OCI-LY7 (cell line): ENCODE measurements around the gene CDC20B. TPM values are rescaled to one million over a fixed set of nuclear protein-coding genes. Genes with fewer than 3 reads are reported as not detected.

Source experiments
- BruUV-seq: library from RNA; stranded (reverse); fragments of 400-500 nt; replicated peaks from 2 replicates; lab custom pipeline; 2021; lab: Mats Ljungman, UMichigan
- CTCF ChIA-PET: fragments of 300-600 bp; sonication (Branson Sonifier 250); formaldehyde crosslinking; loops from one replicate; lab custom pipeline; 2022; ENCODE audit warnings: antibody characterized with exemption; ENCODE audit not compliant: unreplicated experiment; lab: Charles Lee
- POLR2A ChIA-PET: fragments of 300-600 bp; sonication (Branson Sonifier 250); formaldehyde crosslinking; loops from one replicate; lab custom pipeline; 2022; ENCODE audit warnings: antibody characterized with exemption; lab: Charles Lee
- DNase-seq: peaks from one replicate; pipeline ENCODE4 v3.0.0-alpha.2; 2015; ENCODE audit warnings: low spot score
- H2AFZ ChIP-seq: fragments of 200-600 bp; sonication (generic), shearing (Covaris generic); 2 replicates; pipeline ENCODE4 v1.6.1; 2014; ENCODE audit warnings: mild to moderate bottlenecking, antibody characterized with exemption, low read length, moderate library complexity
- H3K27ac ChIP-seq: fragments of 200-600 bp; sonication (generic); 2 replicates; pipeline ENCODE4 v1.5.1; 2014; ENCODE audit warnings: mixed run types, low read depth, mild to moderate bottlenecking, moderate library complexity, low read length, inconsistent platforms; ENCODE audit not compliant: poor library complexity, severe bottlenecking
- H3K36me3 ChIP-seq: fragments of 200-600 bp; sonication (generic); 2 replicates; pipeline ENCODE4 v1.6.1; 2014; ENCODE audit warnings: mild to moderate bottlenecking, antibody characterized with exemption, low read length, moderate library complexity, mixed read lengths; ENCODE audit not compliant: insufficient read depth
- H3K4me1 ChIP-seq: fragments of 200-600 bp; sonication (generic); 2 replicates; pipeline ENCODE4 v1.5.1; 2014; ENCODE audit warnings: mild to moderate bottlenecking, low read length; ENCODE audit not compliant: insufficient read depth, poor library complexity, severe bottlenecking
- H3K4me2 ChIP-seq: fragments of 200-600 bp; sonication (generic); 2 replicates; pipeline ENCODE4 v1.6.1; 2014; ENCODE audit warnings: mild to moderate bottlenecking, low read length
- H3K4me3 ChIP-seq: fragments of 200-600 bp; sonication (generic); 2 replicates; pipeline ENCODE4 v1.5.1; 2014; ENCODE audit warnings: mild to moderate bottlenecking, low read depth, low read length; ENCODE audit not compliant: poor library complexity, severe bottlenecking
- H3K79me2 ChIP-seq: fragments of 200-600 bp; sonication (generic); 2 replicates; pipeline ENCODE4 v1.6.1; 2016; ENCODE audit warnings: low read depth, mild to moderate bottlenecking, low read length, moderate library complexity, mixed read lengths; ENCODE audit not compliant: insufficient read depth
- H3K9me2 ChIP-seq: fragments of 200-600 bp; sonication (generic); 2 replicates; pipeline ENCODE4 v1.6.1; 2016; ENCODE audit warnings: mild to moderate bottlenecking, low read length, mixed read lengths; ENCODE audit not compliant: insufficient read depth
- H3K9me3 ChIP-seq: fragments of 200-600 bp; sonication (generic); 2 replicates; pipeline ENCODE4 v1.6.1; 2014; ENCODE audit warnings: mild to moderate bottlenecking, mixed run types, low read length, mixed read lengths
- H4K20me1 ChIP-seq: fragments of 200-600 bp; sonication (generic); 2 replicates; pipeline ENCODE4 v1.6.1; 2014; ENCODE audit warnings: mild to moderate bottlenecking, antibody characterized with exemption, low read length, moderate library complexity, mixed read lengths; ENCODE audit not compliant: insufficient read depth
- EZH2phosphoT487 ChIP-seq: fragments of 200-600 bp; sonication (generic); IDR thresholded peaks from 2 replicates; pipeline ENCODE4 v1.6.1; 2018; ENCODE audit warnings: low read depth, borderline replicate concordance, mild to moderate bottlenecking, mixed run types, antibody characterized with exemption, low read length, moderate library complexity, mixed read lengths
- intact Hi-C: fragments of 100-400 bp; cut with micrococcal nuclease; formaldehyde crosslinking; loops from one replicate; pipeline ENCODE4 v1.10.0; 2022; ENCODE audit not compliant: unreplicated experiment
- total RNA-seq, 2 experiments: library from RNA; depleted of rRNA in 1 of 2; stranded (reverse); fragments of >200 nt in 1 of 2; shearing (Covaris generic) in 1 of 2; gene quantifications; 2 replicates each; pipeline ENCODE4 v1.2.3, GENCODE V29; 2014 to 2022
- TF ChIP-seq, protein P1 (sequence below): fragments of 200-600 bp; sonication (generic); conservative IDR thresholded peaks from 2 replicates; pipeline ENCODE4 v1.5.1; 2014; ENCODE audit warnings: mild to moderate bottlenecking, antibody characterized with exemption, low read length, moderate library complexity, mixed read lengths

CDC20B gene
- total RNA-seq, 2 experiments from 2014 or later = not detected

DNA sequence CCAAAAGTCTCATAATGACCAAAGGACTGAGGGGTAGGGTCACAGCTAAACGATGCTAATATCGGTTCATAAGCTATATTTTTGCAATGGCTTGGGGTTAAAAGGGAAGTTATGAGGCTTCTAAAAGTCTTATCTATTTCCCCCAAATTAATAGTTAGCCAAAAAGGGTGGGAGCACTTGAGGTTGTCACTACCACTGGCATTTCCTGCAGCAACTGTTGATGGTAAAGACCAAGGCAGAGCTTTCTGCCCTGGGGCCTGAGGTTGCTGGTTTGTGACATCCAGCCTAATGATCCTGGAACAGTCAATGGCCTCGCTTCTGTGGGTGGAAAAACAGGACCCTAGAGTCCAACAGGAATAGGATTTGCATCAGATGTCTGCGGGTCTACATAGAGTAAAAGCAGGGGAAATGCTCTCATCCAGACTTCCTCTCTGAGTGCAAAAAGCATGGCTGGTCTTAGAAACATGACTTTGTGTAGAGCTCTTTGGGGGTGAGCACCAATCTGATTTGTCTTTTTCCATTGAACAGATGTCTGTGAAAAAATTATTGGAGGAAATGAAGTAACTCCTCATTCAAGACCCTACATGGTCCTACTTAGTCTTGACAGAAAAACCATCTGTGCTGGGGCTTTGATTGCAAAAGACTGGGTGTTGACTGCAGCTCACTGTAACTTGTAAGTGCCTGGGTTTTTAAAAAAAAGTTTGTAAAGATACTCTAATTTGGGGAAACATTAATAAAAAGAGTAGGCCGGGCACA is 67.9 kb downstream of the CDC20B start:
- Histone ChIP-seq H3K36me3 (no peaks in the 10 kb centered on the region), H2AFZ (no peak overlapping the region), H3K9me3 (no peaks in the 10 kb centered on the region), H3K4me3 (no peak overlapping the region), H3K79me2 (no peaks in the 10 kb centered on the region), H3K4me2 (no peak overlapping the region), H3K27ac (no peak overlapping the region), H3K9me2 (no peaks in the 10 kb centered on the region), H3K4me1 (no peaks in the 10 kb centered on the region), H4K20me1 (no peaks in the 10 kb centered on the region)
- POLR2A ChIA-PET = interaction anchor here (0.5 kb wide), 1 partner anchor 21 kb away, joined by 3 read pairs; no protein-coding TSS in a partner anchor
- TF ChIP-seq EZH2phosphoT487 = no peak
- TF ChIP-seq, protein P1, sequence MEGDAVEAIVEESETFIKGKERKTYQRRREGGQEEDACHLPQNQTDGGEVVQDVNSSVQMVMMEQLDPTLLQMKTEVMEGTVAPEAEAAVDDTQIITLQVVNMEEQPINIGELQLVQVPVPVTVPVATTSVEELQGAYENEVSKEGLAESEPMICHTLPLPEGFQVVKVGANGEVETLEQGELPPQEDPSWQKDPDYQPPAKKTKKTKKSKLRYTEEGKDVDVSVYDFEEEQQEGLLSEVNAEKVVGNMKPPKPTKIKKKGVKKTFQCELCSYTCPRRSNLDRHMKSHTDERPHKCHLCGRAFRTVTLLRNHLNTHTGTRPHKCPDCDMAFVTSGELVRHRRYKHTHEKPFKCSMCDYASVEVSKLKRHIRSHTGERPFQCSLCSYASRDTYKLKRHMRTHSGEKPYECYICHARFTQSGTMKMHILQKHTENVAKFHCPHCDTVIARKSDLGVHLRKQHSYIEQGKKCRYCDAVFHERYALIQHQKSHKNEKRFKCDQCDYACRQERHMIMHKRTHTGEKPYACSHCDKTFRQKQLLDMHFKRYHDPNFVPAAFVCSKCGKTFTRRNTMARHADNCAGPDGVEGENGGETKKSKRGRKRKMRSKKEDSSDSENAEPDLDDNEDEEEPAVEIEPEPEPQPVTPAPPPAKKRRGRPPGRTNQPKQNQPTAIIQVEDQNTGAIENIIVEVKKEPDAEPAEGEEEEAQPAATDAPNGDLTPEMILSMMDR = no peak
- BruUV-seq = no TSS peak
- DNase-seq = no peak
- CTCF ChIA-PET = no interaction called here
- intact Hi-C loops = no loop called here

DNA sequence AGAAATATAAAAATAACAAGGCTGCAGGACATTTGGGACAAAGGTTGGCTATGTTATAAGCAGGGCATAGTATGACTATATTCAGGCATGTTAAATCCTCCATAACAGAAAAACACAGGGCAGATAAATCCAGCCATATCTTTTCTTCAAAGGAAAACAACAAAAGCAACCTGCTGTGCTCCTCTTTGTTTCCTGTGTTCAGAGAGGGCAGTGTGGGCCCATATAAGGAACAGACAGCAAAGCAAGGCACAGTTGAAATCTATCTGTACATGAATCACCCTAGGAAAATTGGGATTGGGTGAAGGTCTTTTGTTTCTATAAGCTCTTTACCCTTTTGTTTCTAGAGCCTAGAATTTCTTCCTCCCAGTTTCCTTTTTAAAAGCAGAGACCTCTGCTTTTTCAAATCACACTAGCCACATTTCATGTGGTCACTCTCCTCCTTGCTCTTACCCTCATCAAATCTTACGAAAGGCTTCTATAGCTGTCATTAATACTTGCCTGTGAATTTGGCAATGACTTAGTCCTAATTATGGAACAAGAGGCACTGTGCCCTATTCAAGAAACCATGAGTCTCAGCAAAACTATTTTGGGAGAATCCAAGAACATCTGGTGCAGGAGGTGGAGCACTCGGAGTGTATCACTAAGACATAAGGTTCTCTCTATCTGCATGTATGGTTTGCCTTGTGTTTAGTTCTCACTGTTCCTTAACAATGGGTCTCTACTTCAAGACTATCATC is 68.8 kb downstream of the CDC20B start:
- POLR2A ChIA-PET = interaction anchor here (0.5 kb wide), 1 partner anchor 22 kb away, joined by 3 read pairs; no protein-coding TSS in a partner anchor
- intact Hi-C loops = no loop called here
- H3K36me3 ChIP-seq = no peaks in the 10 kb centered on the region
- no peaks in the 10 kb centered on the region for H3K9me3 ChIP-seq
- H3K4me2 ChIP-seq = no peak overlapping the region
- DNase-seq = no peak
- H3K9me2 ChIP-seq = no peaks in the 10 kb centered on the region
- no peaks in the 10 kb centered on the region for H3K79me2 ChIP-seq
- CTCF ChIA-PET = no interaction called here
- no peaks in the 10 kb centered on the region for H3K4me1 ChIP-seq
- H3K27ac ChIP-seq = no peak overlapping the region
- no peak overlapping the region for H3K4me3 ChIP-seq
- no peaks in the 10 kb centered on the region for H4K20me1 ChIP-seq
- H2AFZ ChIP-seq = no peak overlapping the region
- TF ChIP-seq, protein P1 = no peak
- no peak for TF ChIP-seq EZH2phosphoT487
- no TSS peak for BruUV-seq

DNA sequence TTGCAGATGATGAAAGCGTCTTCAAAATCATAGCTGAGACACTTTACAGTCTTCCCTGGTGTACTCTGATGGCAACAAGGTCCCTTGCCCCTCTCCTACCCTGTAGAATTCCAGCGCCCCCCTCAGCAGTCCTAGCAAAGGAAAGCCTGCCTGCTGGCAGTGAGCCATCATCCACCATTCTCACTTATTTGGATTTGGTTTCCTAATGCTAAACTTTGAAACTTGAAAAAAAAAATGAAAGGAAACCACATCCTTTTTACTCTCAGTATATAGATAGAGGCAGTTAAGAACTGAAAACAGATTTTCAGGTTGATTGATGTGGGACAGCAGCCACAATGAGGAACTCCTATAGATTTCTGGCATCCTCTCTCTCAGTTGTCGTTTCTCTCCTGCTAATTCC is 70.6 kb downstream of the CDC20B start, which contains the start of gene GZMA:
GZMA (plus strand) TSS at position 299 of the 400 bp plus-strand sequence; CDS start at position 336, 37 bp downstream.
- Histone ChIP-seq H3K27ac (no peak within 1 kb of the TSS), H3K4me1 (no peaks in the 10 kb centered on the region)
- POLR2A ChIA-PET = no interaction called here

More for the DNA sequence above, 70.6 kb downstream of the CDC20B start, which contains the start of gene GZMA:
- no peaks in the 10 kb centered on the region for H3K9me2 ChIP-seq
- H2AFZ ChIP-seq = no peak within 1 kb of the TSS
- no peaks in the 10 kb centered on the region for H3K9me3 ChIP-seq
- H4K20me1 ChIP-seq = no peaks in the 10 kb centered on the region
- H3K79me2 ChIP-seq = no peaks in the 10 kb centered on the region
- H3K4me3 ChIP-seq = no peak within 1 kb of the TSS
- BruUV-seq = no TSS peak
- no peaks in the 10 kb centered on the region for H3K36me3 ChIP-seq
- H3K4me2 ChIP-seq = no peak within 1 kb of the TSS
- CTCF ChIA-PET = no interaction called here
- intact Hi-C loops = no loop called here
- DNase-seq = no peak
- TF ChIP-seq EZH2phosphoT487 = no peak
